SU-DHL-6 (cell line): Measurements from ENCODE around the gene PSMA7.

Source experiments
- CTCF ChIP-seq: fragments of 200-600 bp; sonication (generic); IDR thresholded peaks from one replicate; pipeline ENCODE4 v1.5.1; 2017; ENCODE audit warnings: antibody characterized with exemption, mild to moderate bottlenecking, low read length, moderate library complexity; ENCODE audit not compliant: insufficient read depth, poor library complexity, severe bottlenecking
- EZH2phosphoT487 ChIP-seq: fragments of 200-600 bp; sonication (generic), shearing (Covaris generic); conservative IDR thresholded peaks from 2 replicates; pipeline ENCODE4 v1.6.1; 2018; ENCODE audit warnings: mild to moderate bottlenecking, antibody characterized with exemption, low read length, moderate library complexity, mixed read lengths

- no peak for TF ChIP-seq CTCF
- no peak for TF ChIP-seq EZH2phosphoT487
These were observed 2.5 kb upstream of the PSMA7 start for GRCh38 chr20:62145688-62146018.
